ENCODE data around the gene SH3PXD2B.
A peak's percentile ranks its signal among the peaks of the same experiment; 100 is the strongest.

The SH3PXD2B gene

GRCh38 chr5:172365948-172366608 is 88.2 kb downstream of the SH3PXD2B start:
- no peak overlapping the region for H3K4me3 ChIP-seq (ENCODE audit: low read depth, low read length)
- DNase-seq (ENCODE audit: low read depth), result no peak
- TF ChIP-seq, protein P1, sequence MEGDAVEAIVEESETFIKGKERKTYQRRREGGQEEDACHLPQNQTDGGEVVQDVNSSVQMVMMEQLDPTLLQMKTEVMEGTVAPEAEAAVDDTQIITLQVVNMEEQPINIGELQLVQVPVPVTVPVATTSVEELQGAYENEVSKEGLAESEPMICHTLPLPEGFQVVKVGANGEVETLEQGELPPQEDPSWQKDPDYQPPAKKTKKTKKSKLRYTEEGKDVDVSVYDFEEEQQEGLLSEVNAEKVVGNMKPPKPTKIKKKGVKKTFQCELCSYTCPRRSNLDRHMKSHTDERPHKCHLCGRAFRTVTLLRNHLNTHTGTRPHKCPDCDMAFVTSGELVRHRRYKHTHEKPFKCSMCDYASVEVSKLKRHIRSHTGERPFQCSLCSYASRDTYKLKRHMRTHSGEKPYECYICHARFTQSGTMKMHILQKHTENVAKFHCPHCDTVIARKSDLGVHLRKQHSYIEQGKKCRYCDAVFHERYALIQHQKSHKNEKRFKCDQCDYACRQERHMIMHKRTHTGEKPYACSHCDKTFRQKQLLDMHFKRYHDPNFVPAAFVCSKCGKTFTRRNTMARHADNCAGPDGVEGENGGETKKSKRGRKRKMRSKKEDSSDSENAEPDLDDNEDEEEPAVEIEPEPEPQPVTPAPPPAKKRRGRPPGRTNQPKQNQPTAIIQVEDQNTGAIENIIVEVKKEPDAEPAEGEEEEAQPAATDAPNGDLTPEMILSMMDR (conservative IDR thresholded peaks at IDR 0.05; ENCODE audit: low read depth, low read length), result no peak

DNA sequence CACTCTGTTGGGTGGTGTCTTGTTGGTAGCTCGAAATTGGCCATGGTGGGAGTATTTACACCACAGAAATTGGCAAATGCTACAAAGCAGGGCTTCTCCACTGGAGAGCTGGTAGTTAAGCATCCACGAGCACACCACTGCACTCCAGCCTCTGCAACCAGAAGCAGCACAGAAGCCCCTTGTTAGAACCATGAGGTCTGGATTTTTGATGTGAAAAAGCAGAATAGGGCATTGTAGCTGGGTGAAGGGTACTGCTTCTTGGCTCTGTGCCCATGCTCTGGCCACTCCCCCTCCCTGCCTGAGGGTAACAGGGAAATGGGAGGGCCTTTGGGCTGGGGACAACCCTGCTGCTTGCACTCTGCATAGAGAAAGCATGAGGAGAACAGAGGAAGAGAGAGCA is 89.6 kb downstream of the SH3PXD2B start:
- DNase-seq (ENCODE audit: low read depth), result no peak
- no peak overlapping the region for H3K4me3 ChIP-seq (ENCODE audit: low read depth, low read length)
- TF ChIP-seq, protein P1 (conservative IDR thresholded peaks at IDR 0.05; ENCODE audit: low read depth, low read length), result no peak

DNA sequence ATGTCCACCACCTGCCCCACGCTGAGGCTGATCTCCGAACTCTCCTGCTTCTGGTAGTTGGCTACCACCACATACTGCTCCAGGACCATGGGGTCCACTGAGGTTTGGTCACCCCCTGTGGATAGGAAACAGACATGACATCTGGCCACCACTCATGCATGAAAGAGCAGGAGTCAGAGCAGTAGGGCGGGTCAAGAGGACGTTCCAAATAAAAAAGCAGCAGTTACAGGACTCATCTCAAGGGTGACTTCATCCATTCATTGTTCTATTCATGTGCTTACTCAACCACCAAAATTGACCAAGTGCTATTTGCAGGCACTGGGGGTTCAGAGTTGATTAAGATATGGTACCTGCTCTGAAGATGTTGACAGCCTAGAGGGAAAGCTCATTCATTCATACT is 91.6 kb downstream of the SH3PXD2B start:
- DNase-seq (ENCODE audit: low read depth), result no peak
- H3K4me3 ChIP-seq (ENCODE audit: low read depth, low read length), result no peak overlapping the region
- TF ChIP-seq, protein P1 (conservative IDR thresholded peaks at IDR 0.05; ENCODE audit: low read depth, low read length), result no peak

- H3K4me3 ChIP-seq (ENCODE audit: low read depth, low read length), result no peak overlapping the region
- TF ChIP-seq, protein P1 (conservative IDR thresholded peaks at IDR 0.05; ENCODE audit: low read depth, low read length), result no peak
- peak; percentile 95 for DNase-seq (ENCODE audit: low read depth)
Observed at GRCh38 chr5:172361566-172362238, 92.6 kb downstream of the SH3PXD2B start.

- TF ChIP-seq, protein P1 (conservative IDR thresholded peaks at IDR 0.05; ENCODE audit: low read depth, low read length), result no peak
- H3K4me3 ChIP-seq (ENCODE audit: low read depth, low read length), result no peak overlapping the region
- DNase-seq (ENCODE audit: low read depth), result no peak
Observed at GRCh38 chr5:172358345-172358744, 96.0 kb downstream of the SH3PXD2B start.

- no peak overlapping the region for H3K4me3 ChIP-seq (ENCODE audit: low read depth, low read length)
- TF ChIP-seq, protein P1 (conservative IDR thresholded peaks at IDR 0.05; ENCODE audit: low read depth, low read length), result no peak
- no peak for DNase-seq (ENCODE audit: low read depth)
Observed at GRCh38 chr5:172356527-172356926, 97.8 kb downstream of the SH3PXD2B start.

GRCh38 chr5:172356047-172356446 is 98.3 kb downstream of the SH3PXD2B start:
- no peak overlapping the region for H3K4me3 ChIP-seq (ENCODE audit: low read depth, low read length)
- TF ChIP-seq, protein P1 (conservative IDR thresholded peaks at IDR 0.05; ENCODE audit: low read depth, low read length), result no peak
- no peak for DNase-seq (ENCODE audit: low read depth)
